A549 (cell line): ENCODE results near the gene UNC79.

ENCODE experiments used
- FOSL2 ChIP-seq, 2 experiments: fragments of 450-650 bp in 1 of 2; fragments of >200 bp in 1 of 2; sonication (Bioruptor Twin) in 1 of 2; formaldehyde crosslinking; IDR thresholded peaks; 2 replicates each; pipeline versions ENCODE4 v1.5.0 to v1.6.1; 2016 to 2020; ENCODE audit warnings: mild to moderate bottlenecking in 1 of 2, moderate library complexity in 1 of 2
- HOXB5 ChIP-seq: fragments of 250-450 bp; sonication (Bioruptor Pico); IDR thresholded peaks from 2 replicates; pipeline ENCODE4 v1.5.0; 2020; ENCODE audit warnings: mild to moderate bottlenecking, moderate library complexity
- POLR2A ChIP-seq: IDR thresholded peaks from 2 replicates; pipeline ENCODE4 v1.6.1; 2012; ENCODE audit warnings: mild to moderate bottlenecking, low read length
- ZC3H11A ChIP-seq: fragments of 450-650 bp; IDR thresholded peaks from 2 replicates; pipeline ENCODE4 v1.6.1; 2014; ENCODE audit warnings: antibody characterized with exemption, mild to moderate bottlenecking
- TF ChIP-seq, protein P1 (sequence below): fragments of >200 bp; sonication (Bioruptor Twin); formaldehyde crosslinking; IDR thresholded peaks from 3 replicates; pipeline ENCODE4 v1.5.1; 2016

DNA sequence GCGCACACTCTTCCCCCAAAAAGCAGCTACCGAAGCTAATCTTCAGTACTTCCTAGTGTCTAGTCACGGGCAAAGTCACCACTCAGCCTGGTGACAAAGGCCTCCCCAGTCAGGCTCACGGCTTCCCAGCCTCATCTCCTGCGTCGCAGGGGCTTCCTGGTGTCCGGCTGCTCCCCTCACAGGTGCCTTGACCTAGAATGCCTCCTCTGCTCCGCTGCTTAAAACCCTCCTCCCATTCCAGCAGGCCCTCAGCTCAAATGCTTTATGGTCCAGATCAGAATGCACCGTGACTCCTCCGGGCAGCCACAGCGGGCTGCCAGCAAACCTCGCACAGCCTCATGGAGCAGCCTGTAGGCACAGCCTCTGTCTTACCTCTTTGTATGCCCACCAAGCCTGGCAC, 304.5 kb downstream of the UNC79 start:
- TF ChIP-seq, protein P1, sequence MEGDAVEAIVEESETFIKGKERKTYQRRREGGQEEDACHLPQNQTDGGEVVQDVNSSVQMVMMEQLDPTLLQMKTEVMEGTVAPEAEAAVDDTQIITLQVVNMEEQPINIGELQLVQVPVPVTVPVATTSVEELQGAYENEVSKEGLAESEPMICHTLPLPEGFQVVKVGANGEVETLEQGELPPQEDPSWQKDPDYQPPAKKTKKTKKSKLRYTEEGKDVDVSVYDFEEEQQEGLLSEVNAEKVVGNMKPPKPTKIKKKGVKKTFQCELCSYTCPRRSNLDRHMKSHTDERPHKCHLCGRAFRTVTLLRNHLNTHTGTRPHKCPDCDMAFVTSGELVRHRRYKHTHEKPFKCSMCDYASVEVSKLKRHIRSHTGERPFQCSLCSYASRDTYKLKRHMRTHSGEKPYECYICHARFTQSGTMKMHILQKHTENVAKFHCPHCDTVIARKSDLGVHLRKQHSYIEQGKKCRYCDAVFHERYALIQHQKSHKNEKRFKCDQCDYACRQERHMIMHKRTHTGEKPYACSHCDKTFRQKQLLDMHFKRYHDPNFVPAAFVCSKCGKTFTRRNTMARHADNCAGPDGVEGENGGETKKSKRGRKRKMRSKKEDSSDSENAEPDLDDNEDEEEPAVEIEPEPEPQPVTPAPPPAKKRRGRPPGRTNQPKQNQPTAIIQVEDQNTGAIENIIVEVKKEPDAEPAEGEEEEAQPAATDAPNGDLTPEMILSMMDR, result no peak
- TF ChIP-seq POLR2A, result no peak
- TF ChIP-seq HOXB5, result no peak
- TF ChIP-seq FOSL2 (IDR thresholded peaks at IDR 0.05), result no peak
- TF ChIP-seq FOSL2 (CRISPR knock-in tag; IDR thresholded peaks at IDR 0.05), result no peak
- TF ChIP-seq ZC3H11A, result no peak
